GM06990 (cell line): ENCODE data around the gene CELSR1.

Source experiments
- DNase-seq: peaks from one replicate; pipeline ENCODE4 v3.0.0-alpha.2; 2011; ENCODE audit not compliant: insufficient read length; ENCODE audit errors: extremely low read depth
- H3K27me3 ChIP-seq: replicated peaks from 2 replicates; pipeline ENCODE4 v1.6.0; 2011; ENCODE audit warnings: low read length; ENCODE audit not compliant: control insufficient read depth, insufficient read depth
- H3K36me3 ChIP-seq: 2 replicates; pipeline ENCODE4 v1.5.1; 2011; ENCODE audit warnings: low read length; ENCODE audit not compliant: control insufficient read depth, insufficient read depth
- H3K4me3 ChIP-seq: replicated peaks from 2 replicates; pipeline ENCODE4 v1.5.1; 2011; ENCODE audit warnings: low read depth, mild to moderate bottlenecking, control low read depth, low read length
- CTCF ChIP-seq: IDR thresholded peaks from 2 replicates; pipeline ENCODE4 v1.5.1; 2011; ENCODE audit warnings: low read length, control low read depth, mild to moderate bottlenecking, inconsistent platforms; ENCODE audit not compliant: insufficient read depth, poor library complexity, severe bottlenecking

The CELSR1 gene

GRCh38 chr22:46390105-46390651 is 147.2 kb downstream of the CELSR1 start:
- no peaks in the 10 kb centered on the region for H3K36me3 ChIP-seq
- DNase-seq: no peak
- no peak overlapping the region for H3K4me3 ChIP-seq
- no peak for TF ChIP-seq CTCF
- H3K27me3 ChIP-seq: no peaks in the 10 kb centered on the region

GRCh38 chr22:46389081-46389480 is 148.3 kb downstream of the CELSR1 start:
- H3K4me3 ChIP-seq: no peak overlapping the region
- H3K36me3 ChIP-seq: no peaks in the 10 kb centered on the region

GRCh38 chr22:46388647-46389046 is 148.8 kb downstream of the CELSR1 start:
- Histone ChIP-seq H3K4me3 (no peak overlapping the region), H3K27me3 (no peaks in the 10 kb centered on the region), H3K36me3 (no peaks in the 10 kb centered on the region)
- no peak for TF ChIP-seq CTCF
- DNase-seq: no peak

More at GRCh38 chr22:46389081-46389480, 148.3 kb downstream of the CELSR1 start:
- no peaks in the 10 kb centered on the region for H3K27me3 ChIP-seq
- no peak for DNase-seq
- no peak for TF ChIP-seq CTCF

- DNase-seq: no peak
- no peaks in the 10 kb centered on the region for H3K36me3 ChIP-seq
- no peak overlapping the region for H3K4me3 ChIP-seq
- TF ChIP-seq CTCF: no peak
- no peaks in the 10 kb centered on the region for H3K27me3 ChIP-seq
Measured at GRCh38 chr22:46387748-46388147, 149.7 kb downstream of the CELSR1 start.

GRCh38 chr22:46386312-46386711 is 151.1 kb downstream of the CELSR1 start:
- no peak for TF ChIP-seq CTCF
- H3K27me3 ChIP-seq: no peaks in the 10 kb centered on the region
- no peak overlapping the region for H3K4me3 ChIP-seq

GRCh38 chr22:46382524-46382923 is 154.9 kb downstream of the CELSR1 start:
- Histone ChIP-seq H3K4me3 (no peak overlapping the region), H3K36me3 (no peaks in the 10 kb centered on the region), H3K27me3 (no peaks in the 10 kb centered on the region)
- DNase-seq: no peak
- TF ChIP-seq CTCF: no peak

More at GRCh38 chr22:46386312-46386711, 151.1 kb downstream of the CELSR1 start:
- no peaks in the 10 kb centered on the region for H3K36me3 ChIP-seq
- no peak for DNase-seq
